Immature natural killer cell (primary cell): ENCODE results near the gene FMN2. TPM values are rescaled to one million over a fixed set of nuclear protein-coding genes. Genes with fewer than 3 reads are reported as not detected.
A peak's percentile ranks its signal among the peaks of the same experiment; 100 is the strongest.

Source experiments
- DNase-seq, 3 donors: peaks; one replicate each; pipeline ENCODE4 v3.0.0; 2022; ENCODE audit warnings: mixed read lengths in 1 of 3
- H3K27ac Mint-ChIP-seq, 6 donors: one replicate each; pipeline ENCODE4 v1.8.0; 2020; ENCODE audit warnings: mixed read lengths in 6 of 6, mild to moderate bottlenecking in 5 of 6, inconsistent platforms in 4 of 6, moderate library complexity in 3 of 6
- H3K27me3 Mint-ChIP-seq, 3 donors: one replicate each; pipeline ENCODE4 v1.8.0; 2020 to 2021; ENCODE audit warnings: low read depth in 3 of 3, mild to moderate bottlenecking in 3 of 3, mixed read lengths in 3 of 3, moderate library complexity in 3 of 3, inconsistent platforms in 1 of 3
- H3K36me3 Mint-ChIP-seq, 3 donors: one replicate each; pipeline ENCODE4 v1.8.0; 2020; ENCODE audit warnings: mixed read lengths in 3 of 3, inconsistent platforms in 2 of 3, mild to moderate bottlenecking in 2 of 3
- H3K4me1 Mint-ChIP-seq, 2 donors: one replicate each; pipeline ENCODE4 v1.8.0; 2020; ENCODE audit warnings: inconsistent platforms in 2 of 2, mild to moderate bottlenecking in 2 of 2, mixed read lengths in 2 of 2, moderate library complexity in 1 of 2
- H3K4me3 Mint-ChIP-seq, 5 donors: one replicate each; pipeline ENCODE4 v1.8.0; 2020; ENCODE audit warnings: mild to moderate bottlenecking in 5 of 5, mixed read lengths in 5 of 5, inconsistent platforms in 3 of 5, moderate library complexity in 3 of 5
- H3K9me3 Mint-ChIP-seq, 6 donors: one replicate each; pipeline ENCODE4 v1.8.0; 2020; ENCODE audit warnings: mild to moderate bottlenecking in 6 of 6, mixed read lengths in 6 of 6, inconsistent platforms in 4 of 6, moderate library complexity in 3 of 6
- polyA plus RNA-seq, 3 donors: library from polyadenylated mRNA; unstranded; fragments of 300-500 nt; fragmentation: Illumina TruSeq; gene quantifications; one replicate each; pipeline ENCODE4 v1.2.3, GENCODE V29; 2021

The FMN2 gene
- polyA plus RNA-seq, 3 donors from 2014 or later = not detected

DNA sequence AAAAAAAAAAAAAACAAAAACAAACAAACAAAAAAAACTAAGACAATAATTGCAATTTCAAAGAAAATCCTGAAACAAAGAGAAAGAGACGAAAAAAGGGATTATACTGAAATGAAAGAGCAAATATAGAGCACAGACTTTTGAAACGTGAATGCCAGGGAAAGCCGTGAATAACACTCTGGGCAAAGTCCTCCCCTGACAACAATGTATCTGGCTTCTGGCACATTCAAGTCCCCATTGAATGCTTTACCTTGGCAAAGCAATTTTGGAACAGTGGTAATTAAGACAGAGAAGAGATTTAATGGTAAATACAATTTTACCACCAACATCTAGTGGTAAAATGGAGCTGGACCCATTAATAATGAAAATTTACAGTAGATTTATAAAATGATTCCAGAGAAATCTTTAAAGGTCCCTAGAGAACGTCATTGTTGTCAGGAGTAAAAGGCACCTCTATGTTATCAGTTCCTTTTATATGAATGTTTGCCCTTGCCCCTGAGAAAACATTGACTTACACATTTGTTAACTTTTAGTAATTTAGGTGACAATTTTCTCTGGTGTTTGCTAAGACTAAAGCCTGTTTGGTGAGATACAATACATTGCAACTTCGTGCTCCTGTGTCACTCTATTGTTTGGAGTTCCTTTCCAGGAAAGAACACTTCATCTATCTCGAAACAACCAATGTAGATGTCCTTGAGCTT is 430.6 kb downstream of the FMN2 start:
- no peak for DNase-seq
- Mint-ChIP-seq H3K27me3 (peaks cover 0 to 4% (median 2%) of the 10 kb centered on the region in 3 donors), H3K36me3 (peaks cover 0 to 3% (median 0%) of the 10 kb centered on the region in 3 donors), H3K27ac (no peak overlapping the region), H3K4me1 (peaks cover 4 to 20% of the 10 kb centered on the region in 2 donors), H3K9me3 (peaks cover 0 to 6% (median 2%) of the 10 kb centered on the region in 6 donors), H3K4me3 (no peak overlapping the region)

DNA sequence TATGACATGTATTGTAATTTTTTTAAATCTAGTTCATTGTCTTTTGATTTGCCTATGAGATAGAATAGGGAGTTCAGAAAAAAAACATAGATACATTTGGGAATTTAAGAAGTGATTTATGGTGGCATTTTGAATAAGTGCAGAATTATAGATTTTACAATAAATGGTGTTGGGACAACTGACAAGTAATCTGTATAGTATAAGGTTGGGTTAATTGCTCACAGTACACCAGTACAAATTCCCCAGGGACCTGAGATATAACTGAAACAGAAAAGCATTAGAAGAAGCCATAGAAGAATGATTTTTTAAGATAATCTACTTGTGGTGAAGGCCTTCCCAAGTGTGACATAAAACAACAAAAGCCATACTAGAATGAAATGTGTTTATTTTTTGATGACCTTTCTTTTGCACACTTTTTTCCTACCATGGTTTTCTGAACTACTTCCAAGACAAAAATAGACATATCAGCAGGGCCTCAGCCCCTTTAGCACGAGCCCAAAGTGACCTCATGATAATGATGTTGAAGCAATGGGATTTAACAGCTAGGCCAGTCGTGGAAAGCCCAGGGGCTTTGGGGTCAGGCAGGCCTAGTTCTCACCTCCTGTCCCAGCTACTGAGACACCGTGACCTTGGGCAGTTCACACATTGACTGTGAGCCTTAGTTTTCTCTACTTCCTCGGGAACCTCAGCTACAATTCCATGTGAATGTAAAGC is 432.8 kb downstream of the FMN2 start:
- Mint-ChIP-seq H3K27ac (peak overlapping the region in 1 of 6 donors; percentile 54), H3K4me1 (peaks cover 4 to 20% of the 10 kb centered on the region in 2 donors), H3K4me3 (no peak overlapping the region), H3K36me3 (peaks cover 0 to 3% (median 0%) of the 10 kb centered on the region in 3 donors), H3K9me3 (peaks cover 0 to 6% (median 2%) of the 10 kb centered on the region in 6 donors), H3K27me3 (peaks cover 0 to 2% (median 0%) of the 10 kb centered on the region in 3 donors)
- DNase-seq = no peak
